Transverse colon (tissue), 3 donors: Measurements from ENCODE around the gene TTYH3.

Source experiments
- POLR2A ChIP-seq: fragments of 450-650 bp; IDR thresholded peaks from one replicate; pipeline ENCODE4 v1.6.1; 2016; ENCODE audit warnings: antibody characterized with exemption, mild to moderate bottlenecking, moderate library complexity
- TF ChIP-seq, protein P1 (sequence below), 5 experiments: fragments of 200-600 bp in 3 of 5; fragments of 450-650 bp in 2 of 5; sonication (generic) in 3 of 5; IDR thresholded peaks; 1 replicate in 2 of 5; 2 replicates in 3 of 5; pipeline ENCODE4 v1.5.1; 2016 to 2017; ENCODE audit warnings: antibody characterized with exemption in 5 of 5, inconsistent platforms in 3 of 5, mild to moderate bottlenecking in 2 of 5, moderate library complexity in 1 of 5

DNA sequence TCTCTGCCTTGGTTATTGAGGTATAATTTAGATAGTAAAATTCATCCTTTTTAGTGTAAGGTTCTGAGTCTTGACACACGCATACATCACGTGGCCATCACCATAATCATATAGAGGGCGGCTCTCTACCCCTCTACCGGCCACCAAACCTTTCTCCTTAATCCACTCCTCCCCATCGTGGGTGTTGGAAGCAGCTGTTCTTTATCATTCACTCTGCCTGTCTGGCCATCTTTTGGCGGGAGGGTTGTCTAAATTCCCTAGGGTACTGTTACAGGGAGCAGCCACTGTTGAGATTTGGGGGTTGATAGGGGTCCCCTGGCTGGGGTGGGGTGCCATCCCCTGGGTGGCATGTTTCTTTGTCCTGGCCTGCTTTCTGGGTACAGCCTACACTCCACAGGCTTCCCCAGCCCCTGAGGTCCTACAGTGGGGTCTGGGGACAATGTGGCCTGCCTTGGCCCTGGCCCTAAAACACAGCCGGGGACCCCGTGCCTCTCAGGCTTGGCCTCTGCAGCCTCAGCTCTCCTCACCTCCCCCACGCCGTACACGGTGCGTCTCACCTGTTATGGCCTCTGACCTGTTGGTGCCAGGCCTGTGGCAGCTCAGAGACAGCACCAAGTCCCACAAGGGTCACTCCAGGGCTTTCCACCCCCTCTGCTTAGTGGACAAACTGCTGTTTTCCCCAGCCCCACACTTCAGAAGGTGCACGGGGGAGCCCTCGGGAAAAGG is 73.7 kb downstream of the TTYH3 start:
- no peak for TF ChIP-seq POLR2A
- TF ChIP-seq, protein P1, sequence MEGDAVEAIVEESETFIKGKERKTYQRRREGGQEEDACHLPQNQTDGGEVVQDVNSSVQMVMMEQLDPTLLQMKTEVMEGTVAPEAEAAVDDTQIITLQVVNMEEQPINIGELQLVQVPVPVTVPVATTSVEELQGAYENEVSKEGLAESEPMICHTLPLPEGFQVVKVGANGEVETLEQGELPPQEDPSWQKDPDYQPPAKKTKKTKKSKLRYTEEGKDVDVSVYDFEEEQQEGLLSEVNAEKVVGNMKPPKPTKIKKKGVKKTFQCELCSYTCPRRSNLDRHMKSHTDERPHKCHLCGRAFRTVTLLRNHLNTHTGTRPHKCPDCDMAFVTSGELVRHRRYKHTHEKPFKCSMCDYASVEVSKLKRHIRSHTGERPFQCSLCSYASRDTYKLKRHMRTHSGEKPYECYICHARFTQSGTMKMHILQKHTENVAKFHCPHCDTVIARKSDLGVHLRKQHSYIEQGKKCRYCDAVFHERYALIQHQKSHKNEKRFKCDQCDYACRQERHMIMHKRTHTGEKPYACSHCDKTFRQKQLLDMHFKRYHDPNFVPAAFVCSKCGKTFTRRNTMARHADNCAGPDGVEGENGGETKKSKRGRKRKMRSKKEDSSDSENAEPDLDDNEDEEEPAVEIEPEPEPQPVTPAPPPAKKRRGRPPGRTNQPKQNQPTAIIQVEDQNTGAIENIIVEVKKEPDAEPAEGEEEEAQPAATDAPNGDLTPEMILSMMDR (IDR thresholded peaks at IDR 0.05) = no peak
